ENCODE data around the gene PDGFD. TPM values are rescaled to one million over a fixed set of nuclear protein-coding genes. Genes with fewer than 3 reads are reported as not detected.

The PDGFD gene
- polyA plus RNA-seq, 1 donor from 2014 or later = 1.0 TPM

GRCh38 chr11:103970701-103971249, 193.2 kb downstream of the PDGFD start:
- H3F3A ChIP-seq (ENCODE audit: insufficient read depth, low read length, poor library complexity, severe bottlenecking) = no peaks in the 10 kb centered on the region
- no peaks in the 10 kb centered on the region for H3K9me2 ChIP-seq (ENCODE audit: insufficient read depth, low read length)
- H3K36me3 ChIP-seq (ENCODE audit: insufficient read depth, low read length) = no peaks in the 10 kb centered on the region
- H2AFZ ChIP-seq (ENCODE audit: low read depth, low read length) = no peak overlapping the region
- H3K4me3 ChIP-seq (ENCODE audit: low read length) = no peak overlapping the region
- H3K79me2 ChIP-seq (replicated peaks; ENCODE audit: insufficient read depth, low read length) = no peaks in the 10 kb centered on the region
- no peaks in the 10 kb centered on the region for H3K27me3 ChIP-seq (ENCODE audit: insufficient read depth, low read depth, low read length)
- TF ChIP-seq CTCF (IDR thresholded peaks at IDR 0.05; ENCODE audit: poor library complexity, severe bottlenecking) (no peak), TAF1 (IDR thresholded peaks at IDR 0.05; ENCODE audit: low read depth) (no peak), MXI1 (conservative IDR thresholded peaks at IDR 0.05; ENCODE audit: poor library complexity, severe bottlenecking) (no peak), RAD21 (conservative IDR thresholded peaks at IDR 0.05) (no peak), SMC3 (conservative IDR thresholded peaks at IDR 0.05; ENCODE audit: poor library complexity) (no peak), POLR2AphosphoS5 (IDR thresholded peaks at IDR 0.05) (no peak), EP300 (conservative IDR thresholded peaks at IDR 0.05; ENCODE audit: poor library complexity, severe bottlenecking) (no peak), EZH2 (IDR thresholded peaks at IDR 0.05; ENCODE audit: borderline replicate concordance, insufficient read depth, low read length, poor library complexity, severe bottlenecking) (no peak), REST (IDR thresholded peaks at IDR 0.05; ENCODE audit: borderline replicate concordance) (no peak)
- H3K4me2 ChIP-seq (ENCODE audit: low read length) = no peak overlapping the region
- H3K9ac ChIP-seq (ENCODE audit: low read length) = no peak overlapping the region
- no peak overlapping the region for H3K27ac ChIP-seq (ENCODE audit: low read length)
- H3K9me3 ChIP-seq (ENCODE audit: low read length) = no peaks in the 10 kb centered on the region
- no peaks in the 10 kb centered on the region for H4K20me1 ChIP-seq (ENCODE audit: insufficient read depth)

- no peaks in the 10 kb centered on the region for H3K9me3 ChIP-seq (ENCODE audit: low read length)
- H3K9me2 ChIP-seq (ENCODE audit: insufficient read depth, low read length) = no peaks in the 10 kb centered on the region
- H3K4me3 ChIP-seq (ENCODE audit: low read length) = no peak overlapping the region
- H2AFZ ChIP-seq (ENCODE audit: low read depth, low read length) = no peak overlapping the region
- no peak overlapping the region for H3K4me2 ChIP-seq (ENCODE audit: low read length)
- no peak for TF ChIP-seq TAF1 (IDR thresholded peaks at IDR 0.05; ENCODE audit: low read depth)
- TF ChIP-seq RAD21 (conservative IDR thresholded peaks at IDR 0.05) = no peak
- no peak for TF ChIP-seq EP300 (conservative IDR thresholded peaks at IDR 0.05; ENCODE audit: poor library complexity, severe bottlenecking)
- TF ChIP-seq POLR2AphosphoS5 (IDR thresholded peaks at IDR 0.05) = no peak
- no peak for TF ChIP-seq REST (IDR thresholded peaks at IDR 0.05; ENCODE audit: borderline replicate concordance)
- TF ChIP-seq EZH2 (IDR thresholded peaks at IDR 0.05; ENCODE audit: borderline replicate concordance, insufficient read depth, low read length, poor library complexity, severe bottlenecking) = no peak
- no peaks in the 10 kb centered on the region for H3F3A ChIP-seq (ENCODE audit: insufficient read depth, low read length, poor library complexity, severe bottlenecking)
- no peaks in the 10 kb centered on the region for H4K20me1 ChIP-seq (ENCODE audit: insufficient read depth)
- H3K79me2 ChIP-seq (replicated peaks; ENCODE audit: insufficient read depth, low read length) = no peaks in the 10 kb centered on the region
- H3K36me3 ChIP-seq (ENCODE audit: insufficient read depth, low read length) = no peaks in the 10 kb centered on the region
- H3K27ac ChIP-seq (ENCODE audit: low read length) = no peak overlapping the region
- no peaks in the 10 kb centered on the region for H3K27me3 ChIP-seq (ENCODE audit: insufficient read depth, low read depth, low read length)
- no peak overlapping the region for H3K9ac ChIP-seq (ENCODE audit: low read length)
These were observed 195.3 kb downstream of the PDGFD start for GRCh38 chr11:103968685-103969084.

Measured in neural cell (in vitro differentiated cells).